Upper lobe of left lung (tissue), 6 donors: ENCODE measurements around the gene MCTP1. TPM values are rescaled to one million over a fixed set of nuclear protein-coding genes. Genes with fewer than 3 reads are reported as not detected.

Experiments used
- ATAC-seq, 2 donors: fragments of 200-7000 bp; cut with Tn5 transposase; one replicate each; pipeline ENCODE4 v1.9.1; 2022; ENCODE audit warnings: mild to moderate bottlenecking in 2 of 2, moderate library complexity in 2 of 2; ENCODE audit not compliant: low FRiP score in 2 of 2
- DNase-seq, 2 donors: peaks; one replicate each; pipeline ENCODE4 v3.0.0-alpha.2; 2019 to 2020
- H3K27ac ChIP-seq, 4 donors: fragments of 200-600 bp; sonication (generic); one replicate each; pipeline ENCODE4 v1.5.1; 2016 to 2019
- H3K27me3 ChIP-seq, 4 donors: fragments of 200-600 bp; sonication (generic); one replicate each; pipeline ENCODE4 v1.5.1; 2017 to 2019
- H3K36me3 ChIP-seq, 4 donors: fragments of 200-600 bp; sonication (generic); one replicate each; pipeline ENCODE4 v1.5.1; 2016 to 2019
- H3K4me1 ChIP-seq, 4 donors: fragments of 200-600 bp; sonication (generic); one replicate each; pipeline ENCODE4 v1.5.1; 2018 to 2019
- H3K4me3 ChIP-seq, 4 donors: fragments of 200-600 bp; sonication (generic); one replicate each; pipeline ENCODE4 v1.5.1; 2017 to 2019; ENCODE audit warnings: mild to moderate bottlenecking in 2 of 4, moderate library complexity in 1 of 4
- H3K9me3 ChIP-seq, 4 donors: fragments of 200-600 bp; sonication (generic); one replicate each; pipeline ENCODE4 v1.5.1; 2018 to 2019
- CTCF ChIP-seq, 6 experiments: fragments of 450-650 bp in 4 of 6; fragments of 200-600 bp in 2 of 6; sonication (generic) in 2 of 6; IDR thresholded peaks; one replicate each; pipeline ENCODE4 v1.5.1; 2016 to 2019; ENCODE audit warnings: antibody characterized with exemption in 6 of 6
- EP300 ChIP-seq, 4 donors: sonication (generic); formaldehyde crosslinking; IDR thresholded peaks; one replicate each; pipeline ENCODE4 v1.5.1; 2017; ENCODE audit warnings: antibody characterized with exemption in 4 of 4, control low read depth in 2 of 4
- POLR2A ChIP-seq, 4 donors: fragments of 450-650 bp; IDR thresholded peaks; one replicate each; pipeline ENCODE4 v1.5.1; 2016 to 2017; ENCODE audit warnings: antibody characterized with exemption in 4 of 4, mild to moderate bottlenecking in 2 of 4
- POLR2AphosphoS5 ChIP-seq, 2 donors: sonication (generic); formaldehyde crosslinking; IDR thresholded peaks; one replicate each; pipeline ENCODE4 v1.5.1; 2017; ENCODE audit warnings: antibody characterized with exemption in 2 of 2
- WGBS, 2 donors: methylation state at CpG; one replicate each; pipeline ENCODE4 v1.1.5; 2017 to 2018; 5-methylcytosine and 5-hydroxymethylcytosine counted together
- total RNA-seq, 6 donors: library from RNA; depleted of rRNA in 4 of 6; stranded (reverse); fragments of >200 nt in 4 of 6; gene quantifications; one replicate each; pipeline versions ENCODE4 v1.1.0 to v1.2.1, GENCODE V29; 2016 to 2021
- donor health status: DM: no; HTN: no; CAD: no; lungs with moderate emphysema.
- donor health status: DM: no; HTN: yes; CAD: no; lungs with severe emphysema.

The MCTP1 gene
- total RNA-seq, 6 donors from 2014 or later, result 30.4 to 43.8 (median 38.3) TPM

GRCh38 chr5:95027775-95028174 is 257.1 kb downstream of the MCTP1 start:
- peak in 1 of 2 donors; percentile 22 for ATAC-seq
- H3K4me1 ChIP-seq, result peaks cover 0 to 6% (median 2%) of the 10 kb centered on the region in 4 donors
- DNase-seq, result no peak
- no peaks in the 10 kb centered on the region for H3K36me3 ChIP-seq
- no peaks in the 10 kb centered on the region for H3K27me3 ChIP-seq
- no peak overlapping the region for H3K4me3 ChIP-seq
- no peak overlapping the region for H3K27ac ChIP-seq
- TF ChIP-seq EP300 (IDR thresholded peaks at IDR 0.05) (no peak), CTCF (IDR thresholded peaks at IDR 0.05) (no peak), POLR2AphosphoS5 (IDR thresholded peaks at IDR 0.05) (no peak), POLR2A (IDR thresholded peaks at IDR 0.05) (no peak)
- no peaks in the 10 kb centered on the region for H3K9me3 ChIP-seq
- WGBS, 2 donors, result 34% methylated on average over 3 of the region's 3 CpGs

GRCh38 chr5:95027151-95027721 is 257.7 kb downstream of the MCTP1 start:
- no peak for DNase-seq
- no peaks in the 10 kb centered on the region for H3K27me3 ChIP-seq
- peak; percentile 73 for ATAC-seq
- no peaks in the 10 kb centered on the region for H3K9me3 ChIP-seq
- H3K4me3 ChIP-seq, result no peak overlapping the region
- H3K4me1 ChIP-seq, result peaks cover 0 to 6% (median 2%) of the 10 kb centered on the region in 4 donors
- WGBS, 2 donors, result 58 to 63% methylated on average over 5 of the region's 5 CpGs
- no peaks in the 10 kb centered on the region for H3K36me3 ChIP-seq
- no peak overlapping the region for H3K27ac ChIP-seq
- TF ChIP-seq EP300 (IDR thresholded peaks at IDR 0.05) (no peak), CTCF (IDR thresholded peaks at IDR 0.05) (no peak), POLR2AphosphoS5 (IDR thresholded peaks at IDR 0.05) (no peak), POLR2A (IDR thresholded peaks at IDR 0.05) (no peak)

DNA sequence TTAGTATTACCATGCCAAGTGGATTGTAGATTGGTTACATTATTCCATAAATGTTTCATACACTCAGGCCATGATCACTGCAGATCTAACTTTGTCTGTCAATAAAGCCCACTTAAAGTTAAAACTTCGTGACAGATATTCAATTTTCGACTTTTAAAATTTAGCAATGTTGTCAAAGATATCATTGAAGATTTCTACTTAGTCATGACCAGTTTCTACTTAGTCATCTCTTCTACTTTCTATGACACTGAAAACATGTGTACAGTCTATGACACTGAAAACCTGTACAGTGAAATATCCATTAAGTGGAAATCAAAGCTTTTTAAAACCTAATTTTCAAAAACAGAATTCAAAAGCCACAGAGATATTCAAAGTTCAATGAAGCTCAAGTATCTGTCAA is 258.2 kb downstream of the MCTP1 start:
- TF ChIP-seq POLR2AphosphoS5 (IDR thresholded peaks at IDR 0.05) (no peak), CTCF (IDR thresholded peaks at IDR 0.05) (no peak), POLR2A (IDR thresholded peaks at IDR 0.05) (no peak), EP300 (IDR thresholded peaks at IDR 0.05) (no peak)
- H3K27me3 ChIP-seq, result no peaks in the 10 kb centered on the region
- no peaks in the 10 kb centered on the region for H3K9me3 ChIP-seq
- H3K27ac ChIP-seq, result no peak overlapping the region
- no peak overlapping the region for H3K4me3 ChIP-seq
- ATAC-seq (no peak), DNase-seq (no peak)
- H3K36me3 ChIP-seq, result no peaks in the 10 kb centered on the region
- peaks cover 0 to 6% (median 2%) of the 10 kb centered on the region in 4 donors for H3K4me1 ChIP-seq
- WGBS, 2 donors, result 82 to 88% methylated on average over 2 of the region's 2 CpGs

DNA sequence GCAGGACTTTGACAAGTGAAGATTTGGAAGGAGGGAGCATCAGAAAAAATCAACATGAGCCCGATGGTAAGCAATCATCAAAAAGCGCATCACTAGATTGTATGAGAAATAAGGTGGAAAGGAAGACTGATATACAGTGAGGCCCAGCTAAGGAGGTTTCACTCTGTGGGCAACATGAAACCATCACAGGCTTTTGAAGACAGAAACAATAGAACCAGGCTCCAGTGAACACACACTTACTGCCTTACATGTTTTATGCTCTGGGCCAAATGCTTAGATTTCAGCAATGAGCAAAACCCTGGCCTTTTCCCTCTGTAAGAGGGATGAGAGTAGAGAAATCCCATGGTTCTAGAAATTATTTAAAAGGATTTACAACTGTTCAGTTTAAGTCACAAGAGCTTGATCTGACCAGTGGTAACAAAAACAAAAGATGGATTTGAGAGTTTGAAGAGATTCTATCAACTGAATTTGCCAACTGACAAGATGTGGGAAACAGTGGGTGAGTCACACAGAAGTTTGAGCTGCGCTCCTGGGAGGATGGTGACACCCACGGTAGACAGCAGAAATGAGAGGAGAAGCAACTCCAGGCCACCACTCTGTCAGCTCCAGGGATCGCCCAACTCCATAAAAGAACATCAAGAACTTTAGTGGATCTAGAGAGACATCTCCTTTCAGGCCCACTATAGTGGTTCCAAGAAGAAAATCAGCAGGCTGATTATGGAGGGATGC is 261.8 kb downstream of the MCTP1 start:
- WGBS, 2 donors, result 80 to 82% methylated on average over 5 of the region's 5 CpGs
- ATAC-seq (peak in 1 of 2 donors; percentile 49), DNase-seq (no peak)

DNA sequence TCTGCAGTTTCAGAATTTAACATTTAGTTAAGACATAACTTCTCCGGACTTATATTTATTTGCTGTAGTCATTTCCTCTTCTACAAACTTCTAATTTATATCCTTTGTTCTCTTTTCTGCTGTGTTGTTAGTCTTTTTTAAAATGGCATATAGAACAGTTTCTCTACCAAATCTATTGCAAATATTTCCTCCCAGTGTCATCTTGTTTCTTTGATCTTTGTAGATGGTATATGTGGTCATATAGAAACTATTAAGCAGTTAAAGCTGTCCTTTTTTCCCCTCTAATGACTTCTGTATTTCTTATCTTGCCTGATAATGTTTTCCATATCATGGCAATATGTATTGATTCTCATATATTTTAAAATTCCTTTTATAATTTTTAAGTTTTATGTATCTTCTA is 264.5 kb downstream of the MCTP1 start:
- 2 to 47% methylated on average over 1 of the region's 1 CpG for WGBS, 2 donors
- H3K4me3 ChIP-seq, result no peak overlapping the region
- H3K36me3 ChIP-seq, result peaks cover 0 to 7% (median 2%) of the 10 kb centered on the region in 4 donors
- no peaks in the 10 kb centered on the region for H3K4me1 ChIP-seq
- TF ChIP-seq POLR2A (IDR thresholded peaks at IDR 0.05) (no peak), POLR2AphosphoS5 (IDR thresholded peaks at IDR 0.05) (no peak), EP300 (IDR thresholded peaks at IDR 0.05) (no peak), CTCF (IDR thresholded peaks at IDR 0.05) (no peak)
- no peak overlapping the region for H3K27ac ChIP-seq
- ATAC-seq, result no peak
- H3K9me3 ChIP-seq, result no peaks in the 10 kb centered on the region
- H3K27me3 ChIP-seq, result no peaks in the 10 kb centered on the region
- DNase-seq, result no peak

More for the DNA sequence above, 261.8 kb downstream of the MCTP1 start:
- no peak for TF ChIP-seq POLR2AphosphoS5 (IDR thresholded peaks at IDR 0.05)
- Histone ChIP-seq H3K36me3 (no peaks in the 10 kb centered on the region), H3K4me3 (no peak overlapping the region), H3K9me3 (no peaks in the 10 kb centered on the region), H3K4me1 (peaks cover 0 to 6% (median 2%) of the 10 kb centered on the region in 4 donors), H3K27ac (no peak overlapping the region), H3K27me3 (no peaks in the 10 kb centered on the region)
